ENCODE data around the gene ASS1. TPM values are rescaled to one million over a fixed set of nuclear protein-coding genes. Genes with fewer than 3 reads are reported as not detected.
A peak's percentile ranks its signal among the peaks of the same experiment; 100 is the strongest.

The ASS1 gene
- total RNA-seq, 6 experiments from 2014 or later = 437 to 1,278 (median 1,014) TPM

DNA sequence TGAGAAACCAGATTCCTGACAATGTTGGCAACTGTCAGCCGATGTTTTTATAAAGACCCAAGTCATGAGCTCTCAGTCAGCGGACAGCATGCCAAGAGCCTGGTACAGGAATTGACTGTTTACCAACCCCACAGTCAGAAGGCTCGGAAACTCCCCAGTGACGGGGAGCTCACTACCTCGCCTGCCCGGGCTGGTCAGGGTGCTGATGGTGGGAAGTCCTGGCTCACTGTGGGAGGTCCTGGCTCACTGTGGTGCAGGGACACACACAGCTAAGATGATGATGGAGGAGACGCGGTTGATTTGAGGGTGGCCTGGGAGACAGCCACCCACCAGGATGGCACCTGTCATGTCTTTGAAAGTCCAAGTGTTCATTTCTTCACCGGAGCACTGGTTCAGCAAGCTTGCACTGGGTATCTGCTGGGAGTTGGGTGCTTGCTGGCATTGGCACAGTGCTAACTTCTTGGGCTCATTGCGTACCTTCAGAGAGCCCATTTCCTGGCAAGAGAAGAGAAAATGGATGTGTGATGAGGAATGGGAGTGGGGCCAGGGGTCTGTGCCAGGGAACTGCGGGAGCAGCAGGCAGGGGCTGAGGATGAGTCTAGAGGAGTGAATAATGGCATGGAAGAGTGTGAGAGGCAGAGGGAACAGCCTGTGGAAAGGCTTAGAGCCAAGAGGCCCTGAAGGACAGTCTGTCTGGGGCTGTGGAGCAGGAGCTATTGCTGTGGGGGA is 15.3 kb downstream of the ASS1 start:
- no peaks in the 10 kb centered on the region for H3K27me3 ChIP-seq
- WGBS (ENCODE audit: insufficient coverage, low coverage, low lambda C conversion rate, missing lambda C conversion rate) = 42% methylated on average over 3 of the region's 11 CpGs
- H3K4me3 ChIP-seq = no peak overlapping the region
- no peak for TF ChIP-seq CTCF (IDR thresholded peaks at IDR 0.05)
- no peak for TF ChIP-seq POLR2A (IDR thresholded peaks at IDR 0.05)
- H3K4me1 ChIP-seq = peaks cover 0 to 71% (median 13%) of the 10 kb centered on the region in 4 donors
- H3K27ac ChIP-seq = peak overlapping the region; percentile 24 to 87 (median 81)
- no peaks in the 10 kb centered on the region for H3K9me3 ChIP-seq
- peaks cover 2 to 82% (median 13%) of the 10 kb centered on the region in 4 donors for H3K36me3 ChIP-seq
- peak in 1 of 4 donors; percentile 29 for ATAC-seq
- peak in 2 of 3 donors; percentile 50 to 51 for DNase-seq
- intact Hi-C loops (cut with DNase I) = loop anchor here (2.0 to 5.0 kb wide), 2 partner anchors 222 to 223 kb away; no protein-coding TSS in a partner anchor

- peak in 3 of 4 donors; percentile 11 to 29 (median 13) for ATAC-seq
- Histone ChIP-seq H3K9me3 (no peaks in the 10 kb centered on the region), H3K4me1 (peaks cover 0 to 82% (median 19%) of the 10 kb centered on the region in 4 donors), H3K27me3 (no peaks in the 10 kb centered on the region), H3K4me3 (no peak overlapping the region), H3K36me3 (peaks cover 0 to 78% (median 11%) of the 10 kb centered on the region in 4 donors), H3K27ac (peak overlapping the region in 1 of 3 donors; percentile 87)
- peak in 2 of 3 donors; percentile 65 to 75 for DNase-seq
- TF ChIP-seq POLR2A (IDR thresholded peaks at IDR 0.05) = no peak
- peak; percentile 83 to 90 (median 90) for TF ChIP-seq CTCF (IDR thresholded peaks at IDR 0.05)
- intact Hi-C loops (cut with DNase I) = loop anchor here (2.0 to 5.0 kb wide), 2 partner anchors 221 to 222 kb away; no protein-coding TSS in a partner anchor
- 55% methylated on average over 4 of the region's 22 CpGs for WGBS (ENCODE audit: insufficient coverage, low coverage, low lambda C conversion rate, missing lambda C conversion rate)
Measured at GRCh38 chr9:130461218-130461630, 16.5 kb downstream of the ASS1 start.

GRCh38 chr9:130461731-130462130 is 17.0 kb downstream of the ASS1 start:
- no CpG with 5 or more reads among the region's 11 CpGs for WGBS (ENCODE audit: insufficient coverage, low coverage, low lambda C conversion rate, missing lambda C conversion rate)
- no peak for ATAC-seq
- H3K4me1 ChIP-seq = peaks cover 0 to 85% (median 21%) of the 10 kb centered on the region in 4 donors

More at GRCh38 chr9:130461731-130462130, 17.0 kb downstream of the ASS1 start:
- no peaks in the 10 kb centered on the region for H3K27me3 ChIP-seq
- H3K27ac ChIP-seq = no peak overlapping the region
- intact Hi-C loops (cut with DNase I) = loop anchor here (2.0 to 5.0 kb wide), 2 partner anchors 221 kb away; no protein-coding TSS in a partner anchor
- no peaks in the 10 kb centered on the region for H3K9me3 ChIP-seq
- peaks cover 0 to 78% (median 11%) of the 10 kb centered on the region in 4 donors for H3K36me3 ChIP-seq
- DNase-seq = peak in 1 of 3 donors; percentile 54
- TF ChIP-seq CTCF (IDR thresholded peaks at IDR 0.05) (no peak), POLR2A (IDR thresholded peaks at IDR 0.05) (no peak)
- no peak overlapping the region for H3K4me3 ChIP-seq
